Cardiac fibroblast (primary cell): ENCODE data around the gene CNTNAP2.

Source experiments
- DNase-seq, 2 donors: peaks; one replicate each; pipeline versions ENCODE4 v3.0.0 to v3.0.0-alpha.2; 2010; ENCODE audit warnings: low read depth in 2 of 2
- H3K4me3 ChIP-seq, 2 donors: replicated peaks in 1 of 2; 1 replicate in 1 of 2; 2 replicates in 1 of 2; pipeline ENCODE4 v1.5.1; 2011; ENCODE audit warnings: low read depth in 2 of 2, low read length in 2 of 2, mild to moderate bottlenecking in 2 of 2, moderate library complexity in 1 of 2
- TF ChIP-seq, protein P1 (sequence below): IDR thresholded peaks from one replicate; pipeline ENCODE4 v1.5.1; 2011; ENCODE audit warnings: low read depth, mild to moderate bottlenecking, low read length, inconsistent platforms

The CNTNAP2 gene

DNA sequence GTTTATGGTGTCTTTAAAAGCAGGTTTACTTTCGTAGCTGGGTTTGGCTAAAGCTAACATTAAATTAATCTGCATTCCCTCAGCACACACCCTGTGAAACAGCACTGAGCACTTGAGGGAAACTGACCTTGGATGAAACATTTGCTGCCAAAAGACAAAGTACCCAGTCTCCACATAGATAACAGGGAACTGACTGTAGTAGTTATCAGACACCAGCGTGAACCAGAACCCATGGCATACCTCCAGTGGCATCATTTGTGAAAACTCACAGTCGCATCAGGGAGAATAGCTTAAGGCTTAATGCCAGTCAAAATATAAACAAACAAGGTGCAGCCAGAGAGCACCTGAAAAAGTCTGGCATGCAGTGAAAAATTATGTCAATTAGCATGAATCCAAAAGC is 2116.2 kb downstream of the CNTNAP2 start:
- DNase-seq: no peak
- TF ChIP-seq, protein P1, sequence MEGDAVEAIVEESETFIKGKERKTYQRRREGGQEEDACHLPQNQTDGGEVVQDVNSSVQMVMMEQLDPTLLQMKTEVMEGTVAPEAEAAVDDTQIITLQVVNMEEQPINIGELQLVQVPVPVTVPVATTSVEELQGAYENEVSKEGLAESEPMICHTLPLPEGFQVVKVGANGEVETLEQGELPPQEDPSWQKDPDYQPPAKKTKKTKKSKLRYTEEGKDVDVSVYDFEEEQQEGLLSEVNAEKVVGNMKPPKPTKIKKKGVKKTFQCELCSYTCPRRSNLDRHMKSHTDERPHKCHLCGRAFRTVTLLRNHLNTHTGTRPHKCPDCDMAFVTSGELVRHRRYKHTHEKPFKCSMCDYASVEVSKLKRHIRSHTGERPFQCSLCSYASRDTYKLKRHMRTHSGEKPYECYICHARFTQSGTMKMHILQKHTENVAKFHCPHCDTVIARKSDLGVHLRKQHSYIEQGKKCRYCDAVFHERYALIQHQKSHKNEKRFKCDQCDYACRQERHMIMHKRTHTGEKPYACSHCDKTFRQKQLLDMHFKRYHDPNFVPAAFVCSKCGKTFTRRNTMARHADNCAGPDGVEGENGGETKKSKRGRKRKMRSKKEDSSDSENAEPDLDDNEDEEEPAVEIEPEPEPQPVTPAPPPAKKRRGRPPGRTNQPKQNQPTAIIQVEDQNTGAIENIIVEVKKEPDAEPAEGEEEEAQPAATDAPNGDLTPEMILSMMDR: no peak
- H3K4me3 ChIP-seq: no peak overlapping the region

DNA sequence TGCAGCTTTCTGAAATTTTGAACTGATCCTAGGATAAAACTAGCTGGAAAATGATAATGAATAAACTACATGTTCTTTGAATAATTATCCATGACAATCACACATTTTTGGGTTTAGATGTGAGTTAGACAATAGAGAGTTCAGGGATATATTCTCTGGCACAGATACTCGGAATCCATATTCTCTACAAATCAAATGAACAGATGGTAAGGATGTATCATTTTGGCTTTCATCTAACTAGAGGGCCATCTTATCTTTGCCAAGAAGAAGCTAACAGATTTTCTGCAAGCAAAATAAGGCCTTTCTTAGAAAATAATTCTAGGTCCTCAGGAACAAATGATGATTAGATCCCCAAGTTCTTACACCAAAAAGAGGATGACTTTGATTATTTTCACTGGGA is 2118.1 kb downstream of the CNTNAP2 start:
- TF ChIP-seq, protein P1: no peak
- no peak overlapping the region for H3K4me3 ChIP-seq
- DNase-seq: no peak

DNA sequence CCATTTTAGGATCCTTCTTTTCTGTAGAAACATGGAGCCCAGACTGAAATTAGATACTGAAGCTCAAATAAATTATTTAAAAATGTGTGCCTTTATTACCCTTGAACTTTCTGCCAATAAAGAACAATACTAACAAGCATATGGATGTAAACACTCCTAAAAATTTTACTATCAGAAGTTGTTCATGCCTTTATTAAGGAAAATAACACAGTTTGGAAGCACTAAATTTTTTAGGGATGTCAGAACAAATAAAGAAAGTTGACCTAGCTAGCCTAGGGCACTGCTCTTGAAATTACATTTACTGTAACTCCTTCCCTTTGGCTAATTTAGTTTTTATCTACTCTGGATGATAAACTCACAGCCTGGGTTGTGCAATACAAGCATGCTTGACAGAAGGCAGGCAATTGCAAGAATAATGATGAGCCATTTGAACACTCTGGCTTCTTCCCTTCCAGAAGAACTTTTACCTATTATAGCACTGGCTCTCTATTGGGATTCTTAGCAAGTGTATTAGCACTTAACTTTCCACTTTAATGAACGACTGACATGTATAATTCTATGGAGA is 2122.2 kb downstream of the CNTNAP2 start:
- H3K4me3 ChIP-seq: no peak overlapping the region
- TF ChIP-seq, protein P1: no peak
- DNase-seq: peak in 1 of 2 donors; percentile 18

DNA sequence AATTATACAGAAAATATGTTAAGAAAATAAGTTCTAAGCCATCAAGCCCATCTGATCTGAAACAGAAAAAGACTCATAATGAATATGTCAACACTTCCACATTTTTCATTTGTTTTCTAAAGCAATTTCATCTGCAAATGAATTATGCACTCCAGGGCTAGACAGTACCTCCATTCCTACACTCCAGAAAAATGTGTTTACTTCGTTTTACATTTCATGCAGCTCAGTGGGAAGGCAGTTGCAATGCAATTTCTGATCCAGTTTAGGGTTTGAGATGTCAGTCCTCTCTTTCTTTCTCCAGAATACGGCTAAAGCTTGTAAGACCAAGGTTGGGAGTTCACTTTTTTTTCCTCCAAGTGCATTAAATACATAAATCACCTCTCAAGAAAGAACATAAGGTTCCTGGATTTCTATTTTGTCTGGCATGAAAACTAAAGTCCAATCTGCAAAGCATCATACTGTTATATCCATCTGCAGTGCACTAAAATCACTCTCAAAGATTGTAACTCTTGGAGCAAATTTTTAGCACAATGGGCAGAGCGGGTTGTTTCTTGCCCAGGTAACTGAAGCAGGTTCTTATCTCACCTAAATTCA is 2125.2 kb downstream of the CNTNAP2 start:
- no peak overlapping the region for H3K4me3 ChIP-seq
- TF ChIP-seq, protein P1: no peak
- no peak for DNase-seq

DNA sequence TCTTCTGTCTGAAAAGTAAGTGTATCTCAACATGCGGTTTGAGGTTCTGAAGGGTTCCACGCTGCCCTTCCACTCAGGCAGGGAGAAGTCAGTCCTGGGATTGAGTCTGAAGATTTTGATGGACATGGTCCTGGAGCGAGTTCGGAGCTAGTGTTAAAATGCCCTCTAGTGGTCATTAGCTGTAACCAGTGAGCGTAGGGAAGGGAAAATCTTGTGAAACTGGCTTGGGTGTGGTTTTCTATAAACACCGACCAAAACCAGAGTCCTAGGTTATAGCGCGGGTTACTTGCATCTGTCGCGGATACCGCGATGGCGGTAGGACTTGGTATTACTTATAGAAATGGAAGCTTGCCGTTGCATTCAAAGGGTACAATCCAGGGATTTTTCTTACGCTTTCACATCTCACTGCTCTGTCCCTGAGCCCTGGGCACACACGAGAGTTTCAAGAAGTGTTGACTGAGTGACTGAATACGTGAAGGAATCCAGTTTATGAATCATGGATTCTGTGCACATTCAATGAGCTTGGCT is 2125.8 kb downstream of the CNTNAP2 start:
- DNase-seq: peak; percentile 57 to 68
- no peak overlapping the region for H3K4me3 ChIP-seq
- TF ChIP-seq, protein P1: peak; percentile 81

DNA sequence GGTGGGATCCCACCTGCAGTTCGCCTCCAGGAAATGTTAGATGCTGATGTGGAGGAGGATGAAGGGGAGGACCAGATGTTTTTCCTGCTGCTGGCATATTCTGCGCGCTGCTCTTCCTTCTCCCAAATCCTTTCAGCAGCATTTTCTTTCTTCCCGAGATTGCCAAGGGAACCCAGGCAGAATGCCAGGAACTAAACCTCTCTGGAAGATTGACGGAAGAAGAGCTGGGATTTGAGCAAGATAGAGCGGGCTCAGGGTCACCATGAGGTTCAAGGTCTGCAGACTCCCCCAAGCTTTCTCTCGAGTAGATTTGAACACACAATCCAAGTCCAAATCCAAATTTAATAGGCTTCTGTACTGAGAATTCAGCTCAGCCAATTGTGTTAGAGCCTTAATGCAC is 2128.8 kb downstream of the CNTNAP2 start:
- H3K4me3 ChIP-seq: no peak overlapping the region
- DNase-seq: no peak
- TF ChIP-seq, protein P1: no peak

DNA sequence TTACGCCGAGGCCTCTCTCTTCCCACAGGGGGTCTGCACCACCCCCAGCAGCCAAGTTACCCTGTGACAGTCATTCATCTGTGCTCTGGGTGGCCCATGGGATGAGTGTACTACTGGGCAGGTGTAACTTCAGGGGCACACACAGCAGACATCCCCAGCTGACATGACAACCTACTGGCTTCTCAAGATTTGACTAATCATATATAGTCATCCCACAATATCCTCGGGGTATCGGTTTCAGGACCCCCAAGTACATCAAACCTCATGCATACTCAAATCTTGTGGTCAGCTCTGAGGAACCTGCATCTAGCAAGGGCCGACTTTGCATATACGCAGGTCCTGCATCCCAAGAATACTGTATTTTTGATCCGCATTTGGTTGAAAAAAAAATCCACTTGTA is 2137.0 kb downstream of the CNTNAP2 start:
- no peak for DNase-seq
- TF ChIP-seq, protein P1: no peak
- no peak overlapping the region for H3K4me3 ChIP-seq
